ENCODE results near the gene ARVCF. TPM values are rescaled to one million over a fixed set of nuclear protein-coding genes. Genes with fewer than 3 reads are reported as not detected.
"Not testable (repeated sequence)": the region's sequence is repeated elsewhere in the genome, so short reads cannot be mapped to it uniquely, and the experiment has no call there.

ARVCF gene
- total RNA-seq, 4 donors from 2014 or later: 32.5 to 61.5 (median 39.5) TPM

- Histone ChIP-seq H3K27me3 (no peaks in the 10 kb centered on the region), H3K9me3 (no peaks in the 10 kb centered on the region), H3K4me3 (no peak overlapping the region), H3K4me1 (no peaks in the 10 kb centered on the region), H3K27ac (no peak overlapping the region), H3K36me3 (peaks cover 0 to 25% of the 10 kb centered on the region in 2 donors)
- no peak for TF ChIP-seq EP300 (IDR thresholded peaks at IDR 0.05)
- no peak for TF ChIP-seq POLR2A (IDR thresholded peaks at IDR 0.05)
- no peak for TF ChIP-seq POLR2AphosphoS5 (IDR thresholded peaks at IDR 0.05)
- TF ChIP-seq CTCF (IDR thresholded peaks at IDR 0.05): no peak
- ATAC-seq: no peak
- WGBS, 2 donors (ENCODE audit: low coverage in 1 of 2): 82 to 89% methylated on average over 4 to 11 of the region's 11 CpGs
Observed at GRCh38 chr22:19928207-19928606, 88.4 kb downstream of the ARVCF start.

- TF ChIP-seq POLR2AphosphoS5 (IDR thresholded peaks at IDR 0.05): no peak
- no peak overlapping the region for H3K27ac ChIP-seq
- no peaks in the 10 kb centered on the region for H3K4me1 ChIP-seq
- no peak for ATAC-seq
- 81 to 86% methylated on average over 7 of the region's 7 CpGs for WGBS, 2 donors (ENCODE audit: low coverage in 1 of 2)
- peaks cover 0 to 25% of the 10 kb centered on the region in 2 donors for H3K36me3 ChIP-seq
- no peaks in the 10 kb centered on the region for H3K9me3 ChIP-seq
- no peaks in the 10 kb centered on the region for H3K27me3 ChIP-seq
- no peak overlapping the region for H3K4me3 ChIP-seq
Observed at GRCh38 chr22:19927696-19928095, 88.9 kb downstream of the ARVCF start.

- H3K36me3 ChIP-seq: peaks cover 0 to 28% of the 10 kb centered on the region in 2 donors
- not testable (repeated sequence) for H3K9me3 ChIP-seq, ATAC-seq, H3K27me3 ChIP-seq, H3K27ac ChIP-seq, H3K4me1 ChIP-seq, H3K4me3 ChIP-seq
- WGBS, 2 donors (ENCODE audit: low coverage in 1 of 2): 80 to 98% methylated on average over 1 to 9 of the region's 11 CpGs
Observed at GRCh38 chr22:19926028-19926427, 90.6 kb downstream of the ARVCF start.

- Histone ChIP-seq H3K9me3 (no peaks in the 10 kb centered on the region), H3K36me3 (peaks cover 0 to 25% of the 10 kb centered on the region in 2 donors), H3K4me3 (no peak overlapping the region), H3K27ac (no peak overlapping the region), H3K27me3 (no peaks in the 10 kb centered on the region), H3K4me1 (no peaks in the 10 kb centered on the region)
- ATAC-seq: no peak
- WGBS, 2 donors (ENCODE audit: low coverage in 1 of 2): 93 to 98% methylated on average over 5 to 6 of the region's 12 CpGs
- TF ChIP-seq CTCF (IDR thresholded peaks at IDR 0.05): no peak
- TF ChIP-seq EP300 (IDR thresholded peaks at IDR 0.05): no peak
Observed at GRCh38 chr22:19923914-19924513, 92.6 kb downstream of the ARVCF start.

- no peak for ATAC-seq
- Histone ChIP-seq H3K9me3 (no peaks in the 10 kb centered on the region), H3K4me1 (no peaks in the 10 kb centered on the region), H3K27ac (no peak overlapping the region), H3K36me3 (peaks cover 0 to 42% of the 10 kb centered on the region in 2 donors), H3K4me3 (no peak overlapping the region), H3K27me3 (no peaks in the 10 kb centered on the region)
- TF ChIP-seq POLR2A (IDR thresholded peaks at IDR 0.05): no peak
- no peak for TF ChIP-seq EP300 (IDR thresholded peaks at IDR 0.05)
- TF ChIP-seq CTCF (IDR thresholded peaks at IDR 0.05): no peak
- no peak for TF ChIP-seq POLR2AphosphoS5 (IDR thresholded peaks at IDR 0.05)
- 60% methylated on average over 1 of the region's 3 CpGs; no CpG with 5 or more reads in 1 of the 2 donors for WGBS, 2 donors (ENCODE audit: low coverage in 1 of 2)
Observed at GRCh38 chr22:19921544-19922081, 95.0 kb downstream of the ARVCF start.

Small RNA genes lying within 50 kb of the gene (small RNA-seq; reads per million reads assigned to genes)
- gene MIR185: 0.90 to 4.7 (median 4.5) reads per million in 4 donors

Other genes with a start within 250 kb of the ARVCF start
- 1 to 10 TPM; 4.8 to 8.7 (median 7.4) TPM for gene GNB1L, start 161.9 kb downstream of the ARVCF start, total RNA-seq
- gene RTL10, start 161.9 kb downstream of the ARVCF start, total RNA-seq: 10 to 100 TPM in 2 of 4 donors, 1 to 10 TPM in 2; 6.6 to 15.9 (median 10.4) TPM
- 100 to 1,000 TPM; 105 to 235 (median 208) TPM for gene COMT, start 75.1 kb downstream of the ARVCF start, total RNA-seq
- 10 to 100 TPM; 16.7 to 33.1 (median 20.3) TPM for gene TXNRD2, start 75.0 kb downstream of the ARVCF start, total RNA-seq
- 10 to 100 TPM; 20.0 to 65.5 (median 45.8) TPM for gene TANGO2, start 4.3 kb upstream of the ARVCF start, total RNA-seq
- gene DGCR8, start 63.4 kb upstream of the ARVCF start, total RNA-seq: 10 to 100 TPM; 16.9 to 27.6 (median 25.5) TPM
- 100 to 1,000 TPM; 115 to 162 (median 158) TPM for gene RANBP1, start 99.3 kb upstream of the ARVCF start, total RNA-seq
- 10 to 100 TPM; 24.1 to 57.0 (median 36.3) TPM for gene TRMT2A, start 100.4 kb upstream of the ARVCF start, total RNA-seq
- 10 to 100 TPM; 11.8 to 27.8 (median 16.4) TPM for gene ZDHHC8, start 115.0 kb upstream of the ARVCF start, total RNA-seq
- gene CCDC188, start 134.2 kb upstream of the ARVCF start, total RNA-seq: not detected

All from gastroesophageal sphincter (tissue), 4 donors.